DMS153 (cell line): ENCODE data around the gene TRIM4.
A peak's percentile ranks its signal among the peaks of the same experiment; 100 is the strongest.
"Not testable (repeated sequence)": the region's sequence is repeated elsewhere in the genome, so short reads cannot be mapped to it uniquely, and the experiment has no call there.

ENCODE experiments used
- DNase-seq: peaks from one replicate; lab custom pipeline; 2025; lab: John Stamatoyannopoulos, UW

TRIM4 gene

GRCh38 chr7:99918959-99919813 is at the start of gene TRIM4:
Gene TRIM4 (minus strand): TSS chr7:99919530. CDS start chr7:99919401, 129 bp downstream.
- DNase-seq: peak; percentile 61

GRCh38 chr7:99958564-99959227 is 39.4 kb upstream of the TRIM4 start:
- no peak for DNase-seq

- DNase-seq: no peak
These were observed 35.9 kb upstream of the TRIM4 start for GRCh38 chr7:99955247-99955646.

- not testable (repeated sequence) for DNase-seq
These were observed 35.3 kb upstream of the TRIM4 start for GRCh38 chr7:99954643-99955042.

- no peak for DNase-seq
These were observed 34.3 kb upstream of the TRIM4 start for GRCh38 chr7:99953649-99954048.

GRCh38 chr7:99952649-99953048 is 33.3 kb upstream of the TRIM4 start:
- not testable (repeated sequence) for DNase-seq

- not testable (repeated sequence) for DNase-seq
These were observed 31.5 kb upstream of the TRIM4 start for GRCh38 chr7:99950819-99951218.

- DNase-seq: no peak
These were observed 30.4 kb upstream of the TRIM4 start for GRCh38 chr7:99949645-99950228.

GRCh38 chr7:99947608-99948007 is 28.3 kb upstream of the TRIM4 start:
- no peak for DNase-seq

GRCh38 chr7:99944497-99945070 is 25.3 kb upstream of the TRIM4 start:
- DNase-seq: no peak

- peak; percentile 48 for DNase-seq
These were observed 24.5 kb upstream of the TRIM4 start for GRCh38 chr7:99943641-99944496.

GRCh38 chr7:99938296-99938695 is 19.0 kb upstream of the TRIM4 start:
- no peak for DNase-seq

GRCh38 chr7:99935009-99935408 is 15.7 kb upstream of the TRIM4 start:
- not testable (repeated sequence) for DNase-seq

- DNase-seq: no peak
These were observed 11.0 kb upstream of the TRIM4 start for GRCh38 chr7:99930376-99930775.

- DNase-seq: no peak
These were observed 10.4 kb upstream of the TRIM4 start for GRCh38 chr7:99929730-99930053.

GRCh38 chr7:99928994-99929729 is 9.8 kb upstream of the TRIM4 start, which contains the start of gene GJC3:
Gene GJC3 (minus strand): TSS chr7:99929620. CDS start chr7:99929620, 0 bp downstream.
- DNase-seq: peak; percentile 79

- no peak for DNase-seq
These were observed 8.9 kb upstream of the TRIM4 start for GRCh38 chr7:99928188-99928587.

GRCh38 chr7:99927536-99927935 is 8.2 kb upstream of the TRIM4 start:
- DNase-seq: no peak

GRCh38 chr7:99926321-99926720 is 7.0 kb upstream of the TRIM4 start:
- DNase-seq: no peak

- no peak for DNase-seq
These were observed 3.9 kb upstream of the TRIM4 start for GRCh38 chr7:99923200-99923599.

- no peak for DNase-seq
These were observed 819 bp upstream of the TRIM4 start for GRCh38 chr7:99920149-99920548.
